GM19035 (cell line): Measurements from ENCODE around the gene SIRPG.
"Not testable (repeated sequence)": the region's sequence is repeated elsewhere in the genome, so short reads cannot be mapped to it uniquely, and the experiment has no call there.

ENCODE experiments used
- ATAC-seq: cut with Tn5 transposase; IDR thresholded peaks from one replicate; pipeline ENCODE4 v1.9.1; 2021; ENCODE audit not compliant: unreplicated experiment

The SIRPG gene

DNA sequence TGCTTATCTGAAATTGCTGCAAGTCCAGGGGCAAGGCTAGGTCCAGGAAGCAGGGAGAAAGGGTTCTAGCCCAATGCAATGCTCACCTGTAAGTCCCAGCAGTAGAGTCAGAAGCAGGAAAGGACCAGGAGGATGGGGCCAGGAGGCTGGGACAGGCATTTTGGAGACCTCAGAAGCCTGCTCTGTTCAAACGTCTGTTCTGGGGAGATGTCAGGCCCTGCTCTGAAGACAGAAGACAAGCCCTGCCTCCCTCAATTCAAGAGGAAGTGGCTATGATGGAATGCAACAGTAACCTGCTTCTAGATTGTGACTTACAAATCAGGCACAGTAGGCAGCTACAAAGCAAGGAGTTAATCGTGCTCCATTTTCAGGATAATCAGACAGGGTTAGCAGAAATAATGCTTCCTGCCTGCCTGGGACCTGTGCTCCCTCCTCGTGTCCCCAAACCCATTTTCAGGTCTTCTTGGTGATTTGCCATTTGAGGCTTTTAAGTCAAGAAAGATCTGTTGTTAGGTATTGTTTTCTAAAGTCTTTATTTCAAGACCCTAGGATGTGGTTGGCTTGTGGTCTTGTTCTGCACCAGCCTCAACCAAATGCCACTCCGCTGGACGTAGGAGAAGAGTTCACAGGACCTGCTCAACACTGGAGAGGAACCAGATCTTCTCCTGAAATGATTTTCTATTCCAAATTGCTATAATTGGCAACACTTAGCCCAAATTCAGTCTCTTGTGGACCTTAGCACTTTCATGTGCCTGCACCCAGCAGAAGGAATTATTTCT is at the start of gene SIRPG:
Gene SIRPG, minus strand, starts transcription at position 224 of the 779 bp plus-strand sequence. Its CDS starts 65 bp downstream, at position 159.
- ATAC-seq: no peak

DNA sequence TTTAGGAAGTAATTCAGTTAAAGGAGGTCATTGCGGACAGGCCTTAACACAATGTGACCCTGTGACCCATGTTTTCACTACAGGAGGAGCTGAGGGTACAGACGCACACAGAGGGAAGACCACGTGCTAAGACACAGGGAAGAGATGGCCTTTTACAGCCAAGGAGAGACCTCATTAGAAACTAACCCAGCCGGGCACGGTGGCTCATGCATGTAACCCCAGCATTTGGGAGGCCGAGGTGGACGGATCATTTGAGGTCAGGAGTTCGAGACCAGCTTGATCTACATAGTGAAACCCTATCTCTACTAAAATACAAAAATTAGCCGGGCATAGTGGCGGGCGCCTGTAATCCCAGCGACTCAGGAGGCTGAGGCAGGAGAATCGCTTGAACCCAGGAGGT is 49.3 kb upstream of the SIRPG start:
- not testable (repeated sequence) for ATAC-seq

DNA sequence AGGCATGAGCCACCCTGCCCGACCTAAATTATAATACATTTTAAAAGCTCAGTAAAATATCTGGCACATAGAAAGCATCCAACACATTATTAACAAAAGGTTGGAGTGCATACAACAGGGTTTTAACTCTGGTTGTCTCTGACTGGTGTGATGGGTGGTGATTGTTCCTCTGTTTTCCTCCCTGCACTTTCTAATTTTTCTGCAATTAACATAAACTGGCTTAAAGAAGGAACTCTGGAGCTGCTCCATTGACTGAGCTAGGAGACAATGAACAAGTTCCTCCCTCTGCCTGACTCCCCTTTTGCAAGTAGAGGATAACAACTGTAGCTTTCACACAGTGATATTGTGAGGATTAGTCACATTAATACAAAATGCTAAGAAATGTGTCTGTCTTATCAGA is 48.5 kb upstream of the SIRPG start:
- ATAC-seq: no peak

DNA sequence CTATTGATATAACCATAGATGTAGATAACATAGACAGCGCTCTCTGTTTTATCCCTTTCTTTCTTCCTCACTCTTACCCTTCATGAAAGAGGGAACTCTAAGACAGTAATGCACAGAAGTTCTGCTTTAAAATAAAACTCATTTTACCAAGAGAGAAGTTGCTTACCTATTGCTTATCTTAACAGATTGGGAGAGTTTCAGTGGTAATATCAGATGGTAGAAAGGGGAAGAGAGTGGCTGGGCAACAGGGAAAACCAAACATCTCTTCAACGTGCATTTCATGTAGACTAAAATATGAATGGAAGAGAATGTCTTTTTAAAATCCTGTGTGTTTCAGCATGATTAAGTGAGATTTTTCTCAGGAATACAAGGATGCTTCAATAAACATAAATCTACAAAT is 45.3 kb upstream of the SIRPG start:
- ATAC-seq: no peak

DNA sequence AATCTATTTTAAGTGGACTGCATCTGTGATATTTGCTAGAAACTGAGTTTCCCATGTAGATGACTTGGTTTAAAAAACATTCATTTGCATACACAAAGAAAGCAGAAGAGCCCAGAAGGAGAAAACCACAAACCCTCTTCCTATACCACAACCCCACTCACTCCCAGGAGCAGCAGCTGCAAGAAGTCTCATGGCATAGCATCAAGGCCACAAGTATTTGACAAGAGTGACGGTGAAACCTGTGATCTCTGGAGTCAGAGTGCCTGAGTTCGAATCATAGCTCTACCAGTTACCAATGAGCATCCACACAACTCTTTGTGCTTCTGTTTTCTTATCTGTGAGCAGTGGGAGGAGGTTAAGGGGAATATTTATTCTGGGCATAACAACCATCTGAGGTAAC is 44.7 kb upstream of the SIRPG start:
- ATAC-seq: no peak

DNA sequence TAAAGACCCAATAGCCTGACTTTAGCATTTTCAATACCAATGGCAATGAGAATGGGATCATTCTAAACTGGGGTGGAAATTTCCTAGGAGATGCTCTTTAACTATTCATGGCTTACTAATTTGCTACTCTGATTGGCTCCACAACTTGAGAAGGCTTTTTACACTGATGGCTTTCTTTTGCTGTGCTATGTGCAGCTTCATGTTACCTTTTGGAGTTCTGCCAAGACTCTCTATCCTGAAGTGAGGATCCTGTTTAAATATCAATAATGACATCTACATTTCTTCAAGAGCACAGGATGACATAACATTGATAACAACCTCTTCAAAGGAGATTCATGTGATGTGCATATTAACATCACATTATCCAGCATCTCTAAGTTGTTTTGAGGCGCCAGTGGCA is 43.4 kb upstream of the SIRPG start:
- ATAC-seq: no peak

DNA sequence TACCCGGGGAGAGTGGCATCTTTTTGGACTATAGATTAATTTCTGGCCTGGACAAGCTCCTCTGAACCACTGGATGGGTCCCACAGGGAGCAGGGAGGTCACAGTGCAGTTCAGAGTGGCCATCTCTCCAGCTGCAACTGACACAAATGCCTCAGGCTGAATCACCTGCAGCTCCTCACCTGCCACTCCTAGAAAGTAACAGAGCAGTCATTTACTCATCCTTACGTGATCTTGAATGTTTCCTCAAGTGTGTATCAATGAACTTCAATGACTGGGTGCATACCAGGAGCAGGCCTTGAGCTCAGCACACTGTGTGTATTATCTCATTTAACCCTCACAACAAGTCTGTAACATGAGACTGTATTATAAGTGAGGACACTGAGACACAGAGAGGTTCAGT is 40.0 kb upstream of the SIRPG start:
- no peak for ATAC-seq

DNA sequence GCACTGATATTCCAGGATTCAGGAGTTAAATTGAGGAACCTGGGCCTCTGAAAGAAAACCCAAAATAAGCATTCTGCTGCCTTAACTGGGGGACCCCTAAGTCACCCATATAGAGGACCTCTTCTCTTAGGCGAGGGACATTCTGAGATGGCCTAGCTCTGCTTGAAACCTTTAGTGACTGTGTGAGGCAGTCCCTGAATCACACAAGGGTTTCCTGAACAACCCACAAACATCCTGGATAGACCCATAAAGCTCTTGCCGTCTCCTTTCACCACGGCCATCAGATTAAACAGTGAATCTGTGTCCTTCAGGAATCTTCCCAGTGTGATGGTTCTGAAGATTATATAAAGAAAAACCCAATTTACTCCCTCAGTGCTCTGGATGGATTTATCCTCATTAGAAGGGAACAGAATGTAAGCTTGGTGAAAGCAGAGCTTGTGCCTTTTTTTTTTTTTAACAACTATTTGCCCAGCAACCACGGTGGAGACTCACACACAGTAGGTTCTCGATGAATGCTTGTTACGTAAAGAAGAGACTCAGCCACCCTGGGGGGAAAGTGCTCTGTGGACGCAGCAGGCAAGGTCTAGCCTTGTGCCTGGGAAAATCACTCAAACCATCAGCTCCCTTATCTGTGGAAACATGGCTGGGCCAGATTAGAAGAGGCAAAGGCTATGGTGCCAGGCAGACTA is 39.1 kb upstream of the SIRPG start:
- no peak for ATAC-seq

DNA sequence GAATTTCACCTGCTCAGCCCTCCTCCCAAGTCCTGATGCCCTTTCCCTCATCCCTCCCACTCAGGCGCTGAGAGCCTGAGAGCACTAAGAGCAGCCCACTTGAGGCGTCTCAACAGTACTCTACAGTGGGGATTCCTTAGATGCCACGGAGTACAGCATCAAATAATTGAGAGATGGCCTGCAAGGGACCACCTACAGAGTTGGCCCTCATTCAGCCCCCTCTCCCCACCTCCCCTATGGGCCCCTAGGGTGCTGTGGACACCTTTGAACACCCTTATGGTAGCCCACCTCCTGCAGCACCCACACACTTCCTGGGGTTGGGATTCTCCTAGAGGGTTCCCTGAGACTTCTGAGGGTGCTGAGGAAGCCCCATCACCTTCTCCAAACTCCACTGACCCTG is 37.1 kb upstream of the SIRPG start:
- ATAC-seq: no peak

DNA sequence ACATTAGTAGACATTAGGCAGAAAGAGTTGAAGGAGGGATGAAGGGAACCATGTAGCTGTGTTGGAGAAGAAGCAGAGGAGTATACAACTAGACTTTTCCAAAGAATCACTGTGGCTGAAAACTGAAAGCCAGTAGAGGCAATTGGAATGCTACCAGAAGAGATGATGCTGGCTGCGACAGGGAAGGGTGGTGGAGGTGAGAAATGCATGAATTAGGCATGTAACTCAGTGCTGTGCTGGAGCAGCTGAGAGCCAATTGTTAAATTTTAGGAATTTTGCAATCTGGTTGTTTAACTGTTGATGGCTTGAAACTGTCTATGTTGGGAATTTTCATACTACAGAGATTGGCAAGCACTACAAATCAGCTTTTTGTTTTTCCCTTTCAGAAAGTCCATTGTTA is 35.8 kb upstream of the SIRPG start:
- ATAC-seq: no peak

DNA sequence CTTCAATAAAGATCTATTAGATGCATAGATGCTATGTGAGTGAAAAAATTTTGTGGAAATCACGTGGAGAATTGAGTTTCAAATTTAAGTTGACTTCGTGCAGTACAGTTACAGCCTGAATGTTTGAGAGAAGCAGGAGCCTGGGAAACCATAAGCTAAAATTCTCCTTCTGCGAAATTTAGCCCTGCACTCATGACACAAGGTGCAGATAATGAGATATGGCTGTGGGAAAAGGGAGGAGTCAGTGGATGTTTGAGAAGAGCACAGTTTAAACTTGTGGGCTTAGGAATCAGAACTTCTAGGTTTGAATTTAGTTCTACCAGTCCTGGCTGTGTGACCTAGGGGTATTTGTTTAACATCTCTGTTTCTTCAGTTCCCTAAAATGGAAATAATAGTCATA is 32.1 kb upstream of the SIRPG start:
- ATAC-seq: no peak

DNA sequence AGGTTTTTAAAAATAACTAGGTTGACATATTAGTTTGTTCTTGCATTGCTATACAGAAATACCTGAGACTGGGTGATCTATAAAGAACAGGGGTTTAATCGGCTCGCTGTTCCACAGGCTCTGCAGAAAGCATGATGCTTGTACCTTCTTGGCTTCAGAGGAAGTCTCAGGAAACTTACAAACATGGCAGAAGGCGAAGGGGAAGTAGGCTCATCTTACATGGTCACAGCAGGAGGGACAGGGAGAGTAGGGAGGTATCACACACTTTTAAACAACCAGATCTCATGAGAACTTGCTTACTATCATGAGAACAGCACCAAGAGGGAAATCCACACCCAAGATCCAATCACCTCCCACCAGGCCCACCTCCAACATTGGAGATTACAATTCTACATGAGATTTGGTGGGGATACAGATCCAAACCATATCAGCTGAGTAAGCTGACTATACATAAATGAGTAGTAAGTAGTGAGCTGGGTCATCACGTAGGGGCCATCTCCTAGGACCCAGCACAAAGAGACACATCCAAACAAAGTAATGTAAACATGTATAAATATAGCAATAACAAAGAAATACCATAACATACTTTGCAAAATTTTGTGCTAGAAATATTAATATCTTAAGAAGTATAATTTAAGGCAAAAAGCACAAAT is 31.4 kb upstream of the SIRPG start:
- ATAC-seq: no peak

DNA sequence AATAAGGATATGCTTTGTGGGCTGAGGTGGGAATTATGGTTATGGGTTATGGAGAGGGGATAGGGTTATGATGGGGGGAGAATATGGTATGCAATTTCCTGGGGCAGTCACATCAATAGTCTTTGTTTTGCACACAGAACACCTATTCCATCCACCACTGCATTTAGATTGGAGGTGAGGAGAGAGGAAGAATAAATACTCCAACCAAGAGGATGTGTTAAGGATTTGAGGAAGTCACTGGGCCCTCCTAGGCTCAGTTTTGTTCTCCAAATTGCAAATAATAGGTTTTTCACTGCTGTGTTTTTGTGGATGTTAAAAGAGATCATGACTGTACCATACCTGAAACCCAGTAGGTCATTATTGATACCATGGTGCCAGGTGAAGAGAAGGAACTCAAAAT is 29.5 kb upstream of the SIRPG start:
- no peak for ATAC-seq

DNA sequence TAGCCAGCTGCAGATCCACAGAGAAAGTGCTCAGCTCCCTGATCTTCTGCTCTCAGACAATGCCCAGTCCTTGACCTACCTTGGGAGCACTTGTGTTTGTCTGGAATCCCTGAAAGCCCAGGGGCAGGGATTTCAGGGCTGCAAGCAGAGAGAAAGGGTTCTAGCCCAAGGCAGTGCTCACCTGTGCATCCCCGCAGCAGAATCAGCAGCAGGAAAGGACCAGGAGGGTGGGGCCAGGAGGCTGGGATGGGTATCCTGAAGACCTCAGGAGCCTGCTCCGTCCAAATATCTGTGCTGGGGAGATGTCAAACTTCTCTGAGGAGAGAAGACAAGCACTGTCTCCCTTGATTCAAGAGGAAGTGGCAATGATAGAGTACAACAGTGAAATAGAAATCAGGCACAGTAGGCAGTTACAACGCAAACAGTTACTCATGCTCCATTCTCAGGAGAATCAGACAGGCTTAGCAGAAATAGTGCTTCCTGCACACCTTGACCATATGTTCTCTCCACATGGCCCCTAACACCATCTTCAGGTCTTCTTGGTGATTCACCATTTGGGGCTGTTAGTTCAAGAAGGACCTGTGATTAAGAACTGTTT is 28.7 kb upstream of the SIRPG start:
- no peak for ATAC-seq

DNA sequence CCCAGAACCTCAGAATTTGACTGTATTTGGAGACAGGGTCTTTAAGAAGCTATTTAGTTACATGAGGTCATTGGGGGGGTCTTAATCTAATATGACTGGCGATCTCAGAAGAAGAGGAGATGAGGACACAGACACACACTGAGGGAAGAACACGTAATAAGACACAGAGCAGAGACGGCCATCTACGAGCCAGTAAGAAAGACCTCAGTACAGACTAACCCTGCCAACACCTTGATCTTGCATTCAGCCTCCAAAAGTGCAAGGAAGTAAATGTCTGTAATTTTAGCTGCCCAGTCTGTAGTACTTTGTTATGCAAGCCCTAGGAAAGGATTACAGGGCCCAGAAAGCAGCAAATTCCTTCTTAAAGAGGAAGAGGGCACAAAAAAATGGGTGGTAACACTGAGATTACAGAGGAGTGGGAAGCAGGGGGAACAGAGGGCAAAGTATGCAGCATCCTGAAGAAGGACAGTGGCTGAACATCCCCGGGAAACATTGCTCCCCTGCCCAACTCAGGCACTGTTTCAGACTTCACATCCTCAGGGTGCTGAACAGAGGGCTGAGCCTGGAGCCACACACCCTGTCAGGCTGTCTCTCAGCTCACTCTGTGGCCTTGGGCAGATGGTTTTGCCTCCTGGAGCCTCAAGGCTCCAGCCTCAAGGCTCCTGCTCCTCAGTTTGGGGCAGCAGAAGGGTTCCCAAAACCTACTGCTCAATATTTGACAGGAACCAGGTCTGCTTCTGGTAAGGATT is 27.9 kb upstream of the SIRPG start:
- no peak for ATAC-seq

DNA sequence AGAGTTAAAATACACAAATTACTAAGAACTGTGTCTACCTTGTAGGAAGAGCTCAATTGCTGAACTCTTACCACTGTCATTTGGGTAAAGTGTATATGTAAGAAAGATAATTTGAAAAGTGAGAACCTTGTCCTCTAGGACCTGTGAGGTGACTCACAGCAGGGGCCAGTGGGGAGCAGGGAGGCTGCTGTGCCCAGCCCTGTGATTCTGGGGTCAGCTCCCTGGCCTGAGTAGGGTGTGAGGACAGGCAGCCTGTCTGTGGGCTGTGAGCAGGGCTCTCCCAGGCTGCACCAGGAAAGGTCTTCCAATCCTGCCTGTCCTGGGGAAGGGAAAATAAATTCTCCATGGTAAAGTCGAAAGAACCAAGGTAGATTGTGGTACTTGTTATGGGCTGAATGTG is 27.3 kb upstream of the SIRPG start:
- no peak for ATAC-seq

DNA sequence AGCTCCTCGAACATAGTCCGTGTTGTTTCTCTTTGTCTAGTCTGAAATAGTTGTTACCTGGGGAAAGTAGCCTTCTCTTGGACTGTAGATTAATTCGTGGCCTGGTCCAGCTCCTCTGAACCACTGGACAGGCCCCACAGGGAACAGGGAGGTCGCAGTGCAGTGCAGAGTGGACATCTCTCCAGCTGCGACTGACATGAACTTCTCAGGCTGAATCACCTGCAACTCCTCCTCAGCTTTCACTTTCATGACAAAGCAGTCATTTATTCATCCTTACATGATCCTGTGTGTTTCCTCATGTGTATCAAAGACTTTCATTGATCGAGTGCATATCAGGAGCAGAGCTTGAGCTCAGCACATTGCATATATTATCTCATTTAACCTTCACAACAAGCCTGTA is 19.1 kb upstream of the SIRPG start:
- no peak for ATAC-seq

DNA sequence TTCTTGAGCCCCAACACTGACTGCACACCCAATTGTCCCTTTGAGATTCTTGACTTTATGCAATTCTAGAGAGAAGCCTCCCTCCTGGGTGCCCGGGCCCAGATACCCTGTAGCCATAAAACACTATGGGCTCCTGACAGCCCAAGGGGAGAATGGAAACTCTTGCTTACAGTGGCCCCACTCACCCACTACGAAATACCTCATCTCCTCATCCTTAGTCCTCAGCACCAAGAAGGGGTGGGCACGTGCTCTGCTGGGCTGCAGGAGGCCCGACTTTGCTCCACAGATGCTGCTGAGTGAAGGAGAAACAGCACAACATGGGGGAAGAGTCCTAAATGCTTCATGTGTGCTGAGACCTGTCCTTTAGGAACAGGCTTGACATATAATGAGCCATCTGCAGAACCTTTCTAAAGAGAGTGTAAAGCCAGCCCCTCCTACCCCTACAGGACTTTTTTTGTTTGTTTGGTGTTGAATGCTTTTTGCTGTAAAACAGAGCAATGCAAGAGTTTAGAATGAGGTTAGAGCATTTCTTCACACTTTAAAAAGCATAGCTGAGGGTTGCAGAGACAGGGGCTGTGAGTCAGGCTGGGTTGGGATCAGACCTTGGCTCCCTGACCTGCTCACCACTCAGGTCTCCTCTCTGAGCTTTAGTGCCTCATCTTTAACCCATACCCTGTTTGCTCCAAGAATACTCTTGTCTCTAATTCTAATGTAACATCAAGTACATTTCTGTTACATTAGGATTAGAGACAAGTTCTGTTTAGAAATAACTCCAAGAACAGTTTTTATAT is 17.6 kb upstream of the SIRPG start:
- no peak for ATAC-seq

DNA sequence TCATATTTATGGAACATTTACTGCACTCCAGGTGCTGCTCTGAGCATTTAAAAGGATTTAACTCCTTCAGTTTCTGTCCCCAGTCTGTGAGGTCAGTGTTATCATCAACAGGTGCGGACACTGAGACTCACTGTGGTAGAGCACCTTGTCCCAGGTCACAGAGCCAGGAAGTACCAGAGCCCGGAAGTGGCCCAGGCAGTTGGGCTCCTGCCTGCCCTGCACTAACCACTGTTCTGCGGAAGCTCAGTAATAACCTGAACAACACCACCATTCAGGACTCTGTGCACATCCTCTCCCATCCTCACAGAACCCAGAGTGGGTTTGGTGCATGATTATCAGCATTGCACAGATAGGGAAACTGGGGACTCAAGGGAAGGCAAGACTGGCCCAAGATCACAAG is 16.8 kb upstream of the SIRPG start:
- ATAC-seq: no peak

DNA sequence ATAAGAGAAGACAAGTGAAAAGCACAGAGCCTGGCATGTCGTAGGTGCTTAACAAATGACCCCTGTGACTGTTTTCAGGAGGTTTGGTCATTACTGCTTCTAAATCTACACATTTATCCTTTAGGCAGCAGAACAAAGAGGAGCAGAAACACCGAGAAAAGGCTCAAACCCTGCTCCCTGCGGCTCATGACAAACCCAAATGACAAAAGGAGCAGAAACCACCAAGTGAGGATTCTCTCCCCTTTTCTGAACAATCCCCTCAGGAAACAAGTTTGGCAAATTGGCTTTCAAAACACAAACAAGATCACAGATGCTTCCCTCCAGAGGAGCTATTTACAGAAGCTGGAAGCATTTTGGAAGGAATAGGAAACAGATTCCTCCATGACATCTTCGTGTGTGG is 15.8 kb upstream of the SIRPG start:
- no peak for ATAC-seq
